Epithelial cell of esophagus (primary cell): ENCODE results near the gene HES6.

Experiments
- DNase-seq: peaks from one replicate; pipeline ENCODE4 v3.0.0; 2010; ENCODE audit warnings: low read depth
- H3K4me3 ChIP-seq: 2 replicates; pipeline ENCODE4 v1.5.1; 2011; ENCODE audit warnings: mild to moderate bottlenecking, low read length, control low read depth
- TF ChIP-seq, protein P1 (sequence below): IDR thresholded peaks from 2 replicates; pipeline ENCODE4 v1.5.1; 2011; ENCODE audit warnings: low read depth, mild to moderate bottlenecking, low read length, control low read depth, inconsistent platforms; ENCODE audit not compliant: insufficient read depth; ENCODE audit errors: missing control alignments

HES6 gene

DNA sequence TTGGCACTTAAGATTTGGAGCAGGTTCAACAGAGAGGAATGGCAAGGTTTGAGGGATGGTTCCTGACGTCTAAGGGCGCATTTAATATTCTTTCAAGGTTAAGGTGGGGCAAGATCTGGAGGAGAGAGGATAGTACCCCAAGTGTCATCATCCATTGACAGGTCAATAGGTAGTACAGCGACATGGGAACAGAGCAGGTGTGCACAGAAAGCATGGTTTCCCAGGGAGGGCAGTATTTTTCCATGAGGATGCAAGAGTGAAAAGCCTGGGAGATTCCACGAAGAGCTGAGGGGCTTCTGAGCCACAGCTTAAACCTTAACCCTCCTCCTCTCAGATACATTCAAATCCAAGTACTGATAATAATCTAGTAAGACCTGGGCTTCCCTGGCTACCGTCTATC, 9.1 kb downstream of the HES6 start:
- TF ChIP-seq, protein P1, sequence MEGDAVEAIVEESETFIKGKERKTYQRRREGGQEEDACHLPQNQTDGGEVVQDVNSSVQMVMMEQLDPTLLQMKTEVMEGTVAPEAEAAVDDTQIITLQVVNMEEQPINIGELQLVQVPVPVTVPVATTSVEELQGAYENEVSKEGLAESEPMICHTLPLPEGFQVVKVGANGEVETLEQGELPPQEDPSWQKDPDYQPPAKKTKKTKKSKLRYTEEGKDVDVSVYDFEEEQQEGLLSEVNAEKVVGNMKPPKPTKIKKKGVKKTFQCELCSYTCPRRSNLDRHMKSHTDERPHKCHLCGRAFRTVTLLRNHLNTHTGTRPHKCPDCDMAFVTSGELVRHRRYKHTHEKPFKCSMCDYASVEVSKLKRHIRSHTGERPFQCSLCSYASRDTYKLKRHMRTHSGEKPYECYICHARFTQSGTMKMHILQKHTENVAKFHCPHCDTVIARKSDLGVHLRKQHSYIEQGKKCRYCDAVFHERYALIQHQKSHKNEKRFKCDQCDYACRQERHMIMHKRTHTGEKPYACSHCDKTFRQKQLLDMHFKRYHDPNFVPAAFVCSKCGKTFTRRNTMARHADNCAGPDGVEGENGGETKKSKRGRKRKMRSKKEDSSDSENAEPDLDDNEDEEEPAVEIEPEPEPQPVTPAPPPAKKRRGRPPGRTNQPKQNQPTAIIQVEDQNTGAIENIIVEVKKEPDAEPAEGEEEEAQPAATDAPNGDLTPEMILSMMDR, result no peak
- peak overlapping the region; percentile 47 for H3K4me3 ChIP-seq
- DNase-seq, result no peak

DNA sequence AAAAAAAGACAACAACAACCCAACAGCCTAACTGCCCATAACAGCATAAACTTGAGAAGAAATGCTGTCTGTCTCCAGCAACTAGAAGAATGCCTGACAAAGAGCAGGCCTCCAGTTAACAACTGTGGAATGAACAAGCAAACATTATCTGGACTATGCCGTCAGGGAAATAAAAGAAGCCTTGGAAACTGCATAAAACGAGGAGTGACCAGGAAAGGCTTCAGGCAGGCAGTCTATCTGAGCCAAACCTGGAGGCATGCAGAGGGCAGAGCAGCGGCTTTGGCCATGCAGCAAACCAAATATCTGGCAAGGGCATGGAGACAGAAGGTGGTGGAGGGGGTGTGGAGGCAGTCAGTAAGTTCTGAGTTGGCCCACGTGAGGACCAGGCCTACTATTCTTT, 11.1 kb downstream of the HES6 start:
- DNase-seq, result no peak
- H3K4me3 ChIP-seq, result no peak overlapping the region
- TF ChIP-seq, protein P1, result no peak

DNA sequence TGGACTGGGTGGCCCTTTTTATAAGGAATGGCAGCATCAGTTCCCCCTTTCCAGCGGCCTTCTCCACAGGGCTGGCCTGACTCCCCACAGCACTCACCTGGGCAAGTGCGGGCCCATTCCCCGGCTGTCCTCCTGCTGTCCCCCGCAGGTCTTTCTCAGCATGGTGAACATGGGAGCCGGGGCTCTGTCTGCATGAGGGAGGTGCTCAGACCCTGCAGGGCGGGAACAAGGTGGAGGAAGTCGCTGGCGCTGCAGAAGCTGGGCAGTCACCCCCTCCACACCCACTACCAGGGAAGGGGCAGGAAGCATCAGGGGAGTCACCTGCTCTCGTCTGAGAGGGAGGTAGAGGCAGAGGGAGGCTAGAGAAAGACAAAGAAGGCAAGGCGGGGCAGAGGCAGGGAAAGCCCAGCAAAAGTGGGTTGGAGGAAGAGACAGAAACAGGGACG, 12.2 kb downstream of the HES6 start:
- no peak overlapping the region for H3K4me3 ChIP-seq
- TF ChIP-seq, protein P1, result no peak
- no peak for DNase-seq

DNA sequence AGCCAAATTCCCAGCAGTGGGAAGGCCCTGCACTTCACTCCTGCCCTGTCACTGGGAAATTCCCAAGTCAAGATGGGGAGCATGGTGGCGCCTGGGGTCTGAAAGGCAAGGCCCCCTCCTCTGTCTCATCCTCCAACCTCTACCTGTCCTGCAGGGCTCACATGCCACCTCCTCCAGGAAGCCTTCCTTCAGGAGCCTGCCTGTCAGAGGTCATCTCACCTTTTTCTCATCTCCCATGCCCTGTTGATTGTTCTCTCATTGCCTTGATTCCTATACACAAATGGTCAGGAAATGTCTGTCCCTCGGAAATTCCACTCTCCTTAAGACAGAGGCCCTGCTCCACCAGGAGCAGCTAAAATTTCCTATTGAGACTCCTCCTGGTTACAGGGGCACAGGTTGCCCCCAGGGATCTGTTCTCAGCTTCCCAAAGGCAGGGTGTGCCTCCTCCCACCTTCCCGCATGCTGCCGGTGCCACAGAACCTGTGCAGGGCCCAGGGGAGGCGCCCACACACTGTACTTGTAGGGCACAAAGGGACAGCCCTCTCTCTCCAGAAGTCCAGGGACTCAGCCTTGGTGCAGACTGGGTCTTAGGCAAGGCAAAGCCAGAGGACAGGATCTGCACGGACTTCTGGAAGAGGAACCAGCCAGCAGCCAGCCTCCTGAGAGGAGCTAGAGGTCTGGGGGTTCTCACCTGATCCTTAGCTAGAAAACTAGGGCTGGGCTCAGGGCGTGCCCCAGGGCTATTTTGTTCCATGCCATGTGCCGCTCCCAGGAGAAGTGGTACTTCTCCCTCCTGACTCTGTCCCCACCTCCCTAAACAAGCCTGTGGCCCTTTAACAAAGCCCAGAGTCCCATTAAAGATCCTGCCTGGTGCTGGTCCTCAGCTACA, 12.9 kb downstream of the HES6 start:
- no peak for DNase-seq
- H3K4me3 ChIP-seq, result no peak overlapping the region
- TF ChIP-seq, protein P1, result no peak

DNA sequence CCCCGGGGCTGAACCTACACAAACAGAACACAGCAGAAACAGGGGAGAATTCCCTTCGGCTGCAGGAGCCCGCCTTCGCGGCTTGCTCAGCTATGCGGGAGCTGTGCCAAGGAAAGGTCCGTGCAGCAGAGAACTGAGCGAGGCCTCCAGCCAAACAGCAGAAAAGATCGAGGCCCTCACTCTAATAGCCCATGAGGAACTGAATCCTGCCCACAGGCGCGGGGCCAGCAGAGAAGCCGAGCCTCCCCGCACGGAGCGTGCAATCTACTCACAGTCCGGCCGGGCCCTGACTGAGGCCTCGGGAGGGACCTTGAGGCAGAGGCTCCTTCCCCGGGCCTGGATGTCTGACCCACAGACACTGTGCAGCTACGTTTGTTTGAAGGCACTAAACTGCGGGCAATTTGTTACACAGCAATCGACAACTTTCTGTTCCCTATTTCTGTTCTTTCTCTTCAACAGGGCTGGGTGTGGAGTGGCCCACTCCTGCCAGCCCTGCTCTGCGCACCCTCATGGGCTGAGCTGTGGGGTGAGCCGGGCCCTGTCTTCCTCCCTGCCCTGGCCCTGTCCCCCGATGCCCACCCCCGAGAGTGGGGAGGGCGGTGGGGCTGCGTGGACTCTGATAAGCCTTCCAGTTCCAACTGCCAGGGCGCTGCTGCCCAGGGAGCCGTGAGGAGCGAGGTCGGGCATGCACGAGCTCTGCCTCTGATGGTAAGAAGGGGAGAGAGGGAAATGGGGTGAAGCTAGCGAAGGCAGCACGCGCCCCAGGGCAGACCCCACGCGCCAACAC, 13.7 kb downstream of the HES6 start:
- no peak for DNase-seq
- H3K4me3 ChIP-seq, result no peak overlapping the region
- TF ChIP-seq, protein P1, result no peak

DNA sequence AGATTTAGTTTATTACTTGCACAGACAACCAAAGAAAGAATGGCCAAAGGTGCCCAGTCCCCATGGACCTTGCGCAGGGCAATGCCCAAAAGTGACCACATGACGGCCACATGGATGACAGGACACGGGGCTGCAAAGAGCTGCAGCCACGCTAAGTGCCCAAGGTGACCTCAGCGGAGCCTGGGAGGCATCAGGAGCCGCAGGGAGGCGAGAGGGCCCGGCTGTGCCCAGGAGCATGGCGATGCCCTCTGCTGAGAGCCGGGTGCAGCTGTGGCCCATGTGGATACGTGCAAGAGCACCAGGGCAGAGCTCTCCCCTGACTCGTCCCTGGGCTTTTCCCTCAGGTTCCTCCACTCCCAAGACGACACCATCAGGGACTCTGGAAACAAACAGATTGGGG, 14.7 kb downstream of the HES6 start:
- H3K4me3 ChIP-seq, result no peak overlapping the region
- TF ChIP-seq, protein P1, result no peak
- DNase-seq, result no peak
